ENCODE results near the gene NODAL. TPM values are rescaled to one million over a fixed set of nuclear protein-coding genes. Genes with fewer than 3 reads are reported as not detected.

NODAL gene
- total and polyA plus RNA-seq, 5 donors from 2014 or later = 0.09 to 0.22 (median 0.17) TPM; not detected in 2

DNA sequence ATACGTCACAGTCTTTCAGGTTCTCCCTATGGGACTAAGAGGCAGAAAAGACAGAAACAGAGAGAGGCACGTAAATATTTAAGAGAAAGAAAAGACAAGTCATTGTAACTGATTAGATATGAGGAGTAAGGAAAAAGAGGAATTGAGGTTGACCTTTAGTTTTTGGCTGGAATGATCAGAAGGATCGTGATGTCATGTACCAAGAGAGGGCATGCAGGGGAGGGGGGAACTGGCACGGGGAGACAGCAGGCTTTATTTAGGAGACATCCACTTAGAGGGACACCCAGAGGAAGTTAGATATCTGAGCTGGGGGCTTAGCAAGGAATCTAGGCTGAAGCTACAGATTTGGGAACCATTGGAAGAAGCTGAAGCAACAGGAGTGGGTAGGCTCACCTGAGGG lies 49.8 kb downstream of the NODAL start:
- Mint-ChIP-seq H3K4me1 (peaks cover 0 to 5% (median 2%) of the 10 kb centered on the region in 4 donors), H3K27ac (no peak overlapping the region), H3K27me3 (peaks cover 30% of the 10 kb centered on the region), H3K9me3 (peaks cover 0 to 2% (median 0%) of the 10 kb centered on the region in 7 donors), H3K36me3 (no peaks in the 10 kb centered on the region), H3K4me3 (no peak overlapping the region)
- H3K4me3 ChIP-seq (ENCODE audit: low read depth, low read length) = no peak overlapping the region
- no peaks in the 10 kb centered on the region for H3K36me3 ChIP-seq (ENCODE audit: control insufficient read depth, insufficient read depth, low read length)
- H3K27me3 ChIP-seq (ENCODE audit: control insufficient read depth, insufficient read depth, low read length) = peaks cover 3% of the 10 kb centered on the region
- H3K9me3 ChIP-seq (ENCODE audit: control insufficient read depth in 2 of 2, low read length in 2 of 2) = no peaks in the 10 kb centered on the region
- no peak overlapping the region for H3K27ac ChIP-seq (ENCODE audit: insufficient read depth, low read length, poor library complexity, severe bottlenecking)
- no peaks in the 10 kb centered on the region for H3K4me1 ChIP-seq (ENCODE audit: control insufficient read depth, insufficient read depth, low read length, poor library complexity, severe bottlenecking)
- DNase-seq = no peak
- ATAC-seq (ENCODE audit: low read depth in 2 of 2) = no peak

Other genes starting within 250 kb of the NODAL start
- gene PPA1, start 208.3 kb downstream of the NODAL start, total RNA-seq = 54.3 TPM
- 100 to 1,000 TPM; 142 to 232 (median 167) TPM for gene PPA1, start 208.3 kb downstream of the NODAL start, polyA plus RNA-seq
- not detected for gene NPFFR1, start 157.7 kb downstream of the NODAL start, total RNA-seq
- not detected for gene NPFFR1, start 157.7 kb downstream of the NODAL start, polyA plus RNA-seq
- 2.3 TPM for gene LRRC20, start 59.1 kb downstream of the NODAL start, total RNA-seq
- gene LRRC20, start 59.1 kb downstream of the NODAL start, polyA plus RNA-seq = 1 to 10 TPM in 3 of 4 donors, under 1 TPM in 1; 0.93 to 3.1 (median 1.8) TPM
- 53.1 TPM for gene EIF4EBP2, start 37.5 kb downstream of the NODAL start, total RNA-seq
- gene EIF4EBP2, start 37.5 kb downstream of the NODAL start, polyA plus RNA-seq = 10 to 100 TPM; 77.3 to 86.4 (median 85.1) TPM
- not detected for gene PALD1, start 37.1 kb upstream of the NODAL start, total RNA-seq
- not detected for gene PALD1, start 37.1 kb upstream of the NODAL start, polyA plus RNA-seq
- gene PRF1, start 161.1 kb upstream of the NODAL start, total RNA-seq = 32.4 TPM
- gene PRF1, start 161.1 kb upstream of the NODAL start, polyA plus RNA-seq = 100 to 1,000 TPM; 130 to 187 (median 154) TPM
- gene ADAMTS14, start 230.8 kb upstream of the NODAL start, total RNA-seq = not detected
- not detected for gene ADAMTS14, start 230.8 kb upstream of the NODAL start, polyA plus RNA-seq